Lung (tissue), 12 donors: Measurements from ENCODE around the gene GRID1. TPM values are rescaled to one million over a fixed set of nuclear protein-coding genes. Genes with fewer than 3 reads are reported as not detected.

ENCODE experiments used
- ATAC-seq: fragments of 200-7000 bp; cut with Tn5 transposase; one replicate; pipeline ENCODE4 v1.9.1; 2020; ENCODE audit warnings: moderate number of reproducible peaks; ENCODE audit not compliant: insufficient read depth, low FRiP score
- DNase-seq, 3 donors: peaks; one replicate each; pipeline ENCODE4 v3.0.0-alpha.2; 2013 to 2017
- H3K27ac ChIP-seq, 2 donors: one replicate each; pipeline ENCODE4 v1.5.1; 2013; ENCODE audit warnings: mild to moderate bottlenecking in 2 of 2, moderate library complexity in 2 of 2, control low read depth in 1 of 2, inconsistent platforms in 1 of 2, low read depth in 1 of 2, low read length in 1 of 2
- H3K27me3 ChIP-seq, 3 donors: one replicate each; pipeline ENCODE4 v1.5.1; 2013; ENCODE audit warnings: low read length in 2 of 3; ENCODE audit not compliant: control insufficient read depth in 3 of 3, insufficient read depth in 3 of 3
- H3K36me3 ChIP-seq, 4 donors: one replicate each; pipeline ENCODE4 v1.5.1; 2013; ENCODE audit warnings: low read length in 4 of 4, mild to moderate bottlenecking in 1 of 4, moderate library complexity in 1 of 4; ENCODE audit not compliant: control insufficient read depth in 4 of 4, insufficient read depth in 4 of 4
- H3K4me1 ChIP-seq, 5 donors: one replicate each; pipeline ENCODE4 v1.5.1; 2013; ENCODE audit warnings: low read length in 5 of 5, mild to moderate bottlenecking in 2 of 5, moderate library complexity in 1 of 5; ENCODE audit not compliant: control insufficient read depth in 5 of 5, insufficient read depth in 5 of 5
- H3K4me3 ChIP-seq: one replicate; pipeline ENCODE4 v1.5.1; 2013; ENCODE audit warnings: mild to moderate bottlenecking, control low read depth, moderate library complexity
- H3K9ac ChIP-seq, 2 donors: one replicate each; pipeline ENCODE4 v1.5.1; 2013; ENCODE audit warnings: low read length in 2 of 2, control low read depth in 1 of 2; ENCODE audit not compliant: insufficient read depth in 1 of 2
- H3K9me3 ChIP-seq, 4 donors: one replicate each; pipeline ENCODE4 v1.5.1; 2013; ENCODE audit warnings: low read length in 3 of 4, mild to moderate bottlenecking in 1 of 4, moderate library complexity in 1 of 4; ENCODE audit not compliant: control insufficient read depth in 4 of 4, insufficient read depth in 3 of 4
- CTCF ChIP-seq: IDR thresholded peaks from 2 replicates; pipeline ENCODE4 v1.5.1; 2012; ENCODE audit warnings: mild to moderate bottlenecking; ENCODE audit errors: control extremely low read depth, extremely low read depth
- WGBS, 2 donors: extraction: QIAGEN DNeasy Blood & Tissue Kit; methylation state at CpG; one replicate each; pipeline ENCODE4 v1.1.7; 2013; 5-methylcytosine and 5-hydroxymethylcytosine counted together
- polyA plus RNA-seq, 2 donors: library from polyadenylated mRNA; stranded (reverse); fragments of 200-250 nt; gene quantifications; one replicate each; pipeline ENCODE4 v1.2.1, GENCODE V29; 2013
- total RNA-seq, 2 donors: library from RNA; depleted of rRNA in 1 of 2; stranded (reverse); fragments of >200 nt in 1 of 2; gene quantifications; one replicate each; pipeline ENCODE4 v1.2.1, GENCODE V29; 2014 to 2021
- donor health status: control.
- donor health status: control.
- donor health status: Bipolar disorder and iron deficiency.
- donor health status: healthy.
- donor health status: DM: yes; HTN: yes; CAD: no.

The GRID1 gene
- total and polyA plus RNA-seq, 4 donors, result 1.1 to 3.6 (median 2.2) TPM

GRCh38 chr10:86286236-86287109, 80.1 kb downstream of the GRID1 start:
- H3K4me1 ChIP-seq, result no peaks in the 10 kb centered on the region
- no peaks in the 10 kb centered on the region for H3K36me3 ChIP-seq
- no peaks in the 10 kb centered on the region for H3K9me3 ChIP-seq
- ATAC-seq (no peak), DNase-seq (no peak)
- H3K27me3 ChIP-seq, result no peaks in the 10 kb centered on the region
- H3K9ac ChIP-seq, result no peak overlapping the region
- no peak for TF ChIP-seq CTCF
- H3K4me3 ChIP-seq, result no peak overlapping the region
- no peak overlapping the region for H3K27ac ChIP-seq
- WGBS, 2 donors, result 85 to 87% methylated on average over 18 of the region's 18 CpGs

DNA sequence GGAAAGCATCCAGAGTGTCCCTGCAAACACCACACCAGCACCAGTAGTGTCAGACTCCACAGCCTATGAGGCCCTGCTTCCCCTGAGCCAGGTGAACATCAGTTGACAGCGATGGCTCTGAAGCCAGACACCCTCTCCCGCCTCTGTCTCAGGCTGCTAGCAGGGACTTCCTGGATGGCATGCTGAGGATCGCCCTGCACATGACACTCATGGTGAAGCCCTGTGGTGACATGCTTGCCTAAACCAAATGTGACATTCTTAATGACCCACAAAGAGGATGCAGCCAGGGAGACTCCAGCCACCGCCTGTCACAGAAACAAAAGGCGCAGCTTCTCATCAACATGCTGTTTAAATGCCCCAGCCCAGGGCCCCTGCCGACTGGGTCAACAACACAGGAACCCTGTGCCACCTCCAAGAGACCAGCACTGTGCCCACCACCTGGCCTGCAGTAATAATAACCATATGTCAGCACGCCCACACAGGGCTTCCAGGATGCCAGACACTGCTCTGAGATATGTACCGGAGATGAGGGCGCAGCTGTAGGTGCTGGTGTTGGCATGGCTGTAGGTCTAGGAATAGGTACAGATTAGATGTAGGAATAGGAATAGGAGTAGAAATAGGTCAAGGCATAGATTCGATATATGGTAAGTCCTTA, 81.3 kb downstream of the GRID1 start:
- no peak overlapping the region for H3K9ac ChIP-seq
- H3K36me3 ChIP-seq, result no peaks in the 10 kb centered on the region
- no peak overlapping the region for H3K4me3 ChIP-seq
- ATAC-seq, result no peak
- DNase-seq, result no peak
- no peaks in the 10 kb centered on the region for H3K27me3 ChIP-seq
- no peak overlapping the region for H3K27ac ChIP-seq
- no peak for TF ChIP-seq CTCF
- H3K9me3 ChIP-seq, result peaks cover 0 to 2% (median under 1%) of the 10 kb centered on the region in 4 donors
- no peaks in the 10 kb centered on the region for H3K4me1 ChIP-seq
- 80 to 82% methylated on average over 10 of the region's 10 CpGs for WGBS, 2 donors

DNA sequence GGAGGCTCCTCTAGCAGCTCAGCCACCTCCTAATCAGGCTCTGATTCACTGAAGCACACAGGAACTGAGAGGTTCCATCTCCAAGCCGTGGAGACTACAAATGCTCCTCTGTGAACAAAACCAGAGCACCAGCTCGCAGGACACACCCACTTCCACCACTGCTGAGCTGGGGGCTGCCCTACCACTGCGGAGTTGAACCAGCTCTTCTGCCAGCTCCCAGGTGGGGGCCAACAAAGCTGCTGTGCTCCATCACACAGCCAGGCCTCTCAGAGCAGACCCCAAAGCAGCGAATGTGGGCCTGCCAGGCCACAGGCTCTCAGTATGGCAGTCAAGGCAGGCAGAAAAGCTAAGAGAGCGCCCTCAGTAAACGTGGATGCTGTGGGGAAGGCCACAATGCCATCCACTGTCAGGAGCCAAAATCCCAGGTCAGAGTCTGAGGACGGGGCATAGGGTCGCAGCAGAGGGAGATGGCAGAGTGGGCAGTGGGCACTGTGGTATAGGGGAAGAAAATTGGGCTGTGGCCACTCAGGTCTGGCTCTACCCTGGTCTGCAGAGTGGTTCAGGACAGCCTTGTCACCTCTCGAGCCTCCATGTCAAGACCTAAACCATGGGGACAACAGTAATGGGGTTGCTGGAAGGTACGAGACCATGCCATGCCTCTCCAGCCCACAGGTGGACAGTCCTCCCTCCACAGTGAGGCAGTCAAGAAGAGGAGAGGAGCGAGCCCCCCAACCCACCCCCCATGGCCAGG, 82.1 kb downstream of the GRID1 start:
- H3K9ac ChIP-seq, result no peak overlapping the region
- peaks cover 0 to 2% (median under 1%) of the 10 kb centered on the region in 4 donors for H3K9me3 ChIP-seq
- H3K36me3 ChIP-seq, result no peaks in the 10 kb centered on the region
- no peaks in the 10 kb centered on the region for H3K27me3 ChIP-seq
- H3K4me3 ChIP-seq, result no peak overlapping the region
- WGBS, 2 donors, result 68 to 74% methylated on average over 11 of the region's 11 CpGs
- DNase-seq (no peak), ATAC-seq (no peak)
- H3K27ac ChIP-seq, result no peak overlapping the region
- H3K4me1 ChIP-seq, result no peaks in the 10 kb centered on the region
- TF ChIP-seq CTCF, result no peak
